K562 (cell line): Measurements from ENCODE around the gene ZSCAN25. TPM values are rescaled to one million over a fixed set of nuclear protein-coding genes. Genes with fewer than 3 reads are reported as not detected.
"Not testable (repeated sequence)": the region's sequence is repeated elsewhere in the genome, so short reads cannot be mapped to it uniquely, and the experiment has no call there.

Source experiments
- ATAC-seq: fragments of 200-7000 bp; cut with Tn5 transposase; 3 replicates; pipeline ENCODE4 v1.9.1; 2020; ENCODE audit warnings: moderate library complexity
- BruUV-seq: library from RNA; stranded (reverse); fragments of 400-500 nt; replicated peaks from 2 replicates; lab custom pipeline; 2021; lab: Mats Ljungman, UMichigan
- CTCF ChIA-PET: fragments of 300-600 bp; formaldehyde crosslinking; extraction: SDS; loops from one replicate; lab custom pipeline; 2021; ENCODE audit warnings: low intra/inter-chr PET ratio; lab: Yijun Ruan, JAX
- POLR2A ChIA-PET: fragments of 300-600, 350-650 bp; sonication (Branson Sonifier 250); formaldehyde crosslinking; extraction: SDS; loops from one replicate; lab custom pipeline; 2021; ENCODE audit warnings: antibody characterized with exemption, inconsistent platforms; lab: Yijun Ruan, JAX
- DNase-seq, 4 experiments: peaks; one replicate each; pipeline versions ENCODE4 v3.0.0 to v3.0.0-alpha.2; 2011 to 2018; ENCODE audit warnings: low spot score in 3 of 4, mixed read lengths in 3 of 4; ENCODE audit errors: extremely low read depth in 1 of 4
- FAIRE-seq: peaks from 2 replicates; lab custom pipeline; 2011; peaks lifted over from hg19 to GRCh38; lab: Jason Lieb, UNC
- H2AFZ ChIP-seq: 2 replicates; pipeline ENCODE4 v1.6.0; 2011; ENCODE audit warnings: low read depth, low read length, control low read depth, inconsistent platforms
- H3K27ac ChIP-seq: fragments of 200-600 bp; 3 replicates; pipeline ENCODE4 v1.8.0; 2011; ENCODE audit warnings: low read depth, mild to moderate bottlenecking, control low read depth, inconsistent platforms, low read length, moderate library complexity, mixed read lengths; ENCODE audit errors: extremely low read depth
- H3K27me3 ChIP-seq, 2 experiments: fragments of 300-600 bp in 1 of 2; 2 replicates in 1 of 2; 3 replicates in 1 of 2; pipeline versions ENCODE4 v1.6.0 to v1.8.0; 2011; ENCODE audit warnings: inconsistent platforms in 2 of 2, low read length in 2 of 2, mild to moderate bottlenecking in 1 of 2, mixed read lengths in 1 of 2, moderate library complexity in 1 of 2; ENCODE audit not compliant: control insufficient read depth in 2 of 2, insufficient read depth in 2 of 2
- H3K36me3 ChIP-seq: fragments of 300-600 bp; 3 replicates; pipeline ENCODE4 v1.8.0; 2011; ENCODE audit warnings: mild to moderate bottlenecking, low read length, inconsistent platforms; ENCODE audit not compliant: control insufficient read depth, insufficient read depth
- H3K4me1 ChIP-seq, 2 experiments: fragments of 200-600 bp in 1 of 2; replicated peaks in 1 of 2; 2 replicates in 1 of 2; 3 replicates in 1 of 2; pipeline versions ENCODE4 v1.5.1 to v1.8.0; 2011; ENCODE audit warnings: inconsistent platforms in 2 of 2, low read length in 2 of 2, mild to moderate bottlenecking in 1 of 2, mixed read lengths in 1 of 2, moderate library complexity in 1 of 2; ENCODE audit not compliant: control insufficient read depth in 2 of 2, insufficient read depth in 2 of 2
- H3K4me2 ChIP-seq: 2 replicates; pipeline ENCODE4 v1.6.1; 2011; ENCODE audit warnings: low read length, control low read depth, inconsistent platforms, mixed read lengths; ENCODE audit not compliant: insufficient read depth
- H3K4me3 ChIP-seq: fragments of 200-600 bp; sonication (generic), shearing (Covaris generic); 2 replicates; pipeline ENCODE4 v1.5.1; 2016; ENCODE audit warnings: control low read depth, inconsistent platforms
- H3K79me2 ChIP-seq: fragments of 200-600 bp; 3 replicates; pipeline ENCODE4 v1.8.0; 2011; ENCODE audit warnings: low read length, inconsistent platforms; ENCODE audit not compliant: control insufficient read depth, insufficient read depth
- H3K9ac ChIP-seq, 2 experiments: 2 replicates each; pipeline versions ENCODE4 v1.6.0 to v1.6.1; 2011; ENCODE audit warnings: low read depth in 2 of 2, low read length in 2 of 2, control low read depth in 1 of 2, inconsistent platforms in 1 of 2, mild to moderate bottlenecking in 1 of 2, mixed read lengths in 1 of 2; ENCODE audit not compliant: insufficient read depth in 1 of 2
- H3K9me1 ChIP-seq: one replicate; pipeline ENCODE4 v1.6.0; 2011; ENCODE audit warnings: inconsistent platforms, mild to moderate bottlenecking, low read length, moderate library complexity; ENCODE audit not compliant: control insufficient read depth, insufficient read depth
- H3K9me3 ChIP-seq: replicated peaks from 2 replicates; pipeline ENCODE4 v1.5.1; 2011; ENCODE audit warnings: low read depth, low read length, inconsistent platforms; ENCODE audit not compliant: control insufficient read depth, insufficient read depth
- H4K20me1 ChIP-seq: replicated peaks from 2 replicates; pipeline ENCODE4 v1.6.1; 2011; ENCODE audit warnings: low read length, inconsistent platforms, mixed read lengths; ENCODE audit not compliant: control insufficient read depth, insufficient read depth
- ARNT ChIP-seq, 2 experiments: fragments of 450-650 bp; IDR thresholded peaks; 2 replicates each; pipeline ENCODE4 v1.6.1; 2016; ENCODE audit warnings: mild to moderate bottlenecking in 1 of 2
- BMI1 ChIP-seq: fragments of 150-350 bp; IDR thresholded peaks from 2 replicates; pipeline ENCODE4 v1.6.1; 2014; ENCODE audit warnings: low read length
- CHCHD3 ChIP-seq: fragments of 250-450 bp; sonication (Bioruptor Pico); IDR thresholded peaks from 2 replicates; pipeline ENCODE4 v2.1.2; 2022; ENCODE audit warnings: mild to moderate bottlenecking
- CHD1 ChIP-seq: fragments of 200-600 bp; sonication (generic); IDR thresholded peaks from one replicate; pipeline ENCODE4 v1.6.1; 2012; ENCODE audit warnings: mild to moderate bottlenecking, moderate library complexity, low read length, inconsistent platforms
- ELF4 ChIP-seq: fragments of 450-650 bp; formaldehyde crosslinking; IDR thresholded peaks from 2 replicates; pipeline ENCODE4 v1.4.0; 2022; ENCODE audit warnings: missing genetic modification characterization
- EWSR1 ChIP-seq: fragments of 450-650 bp; IDR thresholded peaks from 2 replicates; pipeline ENCODE4 v1.6.1; 2018; ENCODE audit warnings: borderline replicate concordance, mild to moderate bottlenecking, low read depth, moderate library complexity; ENCODE audit not compliant: partially characterized antibody
- HIVEP1 ChIP-seq: fragments of 250-450 bp; sonication (Bioruptor Pico); IDR thresholded peaks from 2 replicates; pipeline ENCODE4 v1.4.0; 2020; ENCODE audit warnings: mild to moderate bottlenecking
- HOXB6 ChIP-seq: fragments of 250-450 bp; sonication (Bioruptor Pico); IDR thresholded peaks from 2 replicates; pipeline ENCODE4 v1.5.1; 2022; ENCODE audit warnings: mild to moderate bottlenecking, borderline replicate concordance
- KLF10 ChIP-seq: fragments of 250-450 bp; sonication (Bioruptor Pico); IDR thresholded peaks from 2 replicates; pipeline ENCODE4 v1.6.1; 2021; ENCODE audit warnings: matching md5 sums
- MTF1 ChIP-seq: fragments of 250-450 bp; sonication (Bioruptor Pico); IDR thresholded peaks from 2 replicates; pipeline ENCODE4 v1.9.0; 2021; ENCODE audit warnings: moderate library complexity, mild to moderate bottlenecking, inconsistent platforms, borderline replicate concordance
- PPARD ChIP-seq: fragments of 250-450 bp; sonication (Bioruptor Pico); IDR thresholded peaks from 2 replicates; pipeline ENCODE4 v1.8.0; 2022; ENCODE audit warnings: inconsistent platforms, mild to moderate bottlenecking, moderate library complexity
- PYGO2 ChIP-seq: fragments of 450-650 bp; IDR thresholded peaks from 2 replicates; pipeline ENCODE4 v1.6.1; 2016; ENCODE audit warnings: mild to moderate bottlenecking, missing genetic modification characterization, moderate library complexity, missing compliant biosample characterization
- SIN3A ChIP-seq, 2 experiments: fragments of 150-350 bp in 1 of 2; IDR thresholded peaks; 2 replicates each; pipeline ENCODE4 v1.6.1; 2011 to 2016; ENCODE audit warnings: borderline replicate concordance in 2 of 2, low read depth in 2 of 2, low read length in 2 of 2, mild to moderate bottlenecking in 2 of 2, moderate library complexity in 2 of 2; ENCODE audit not compliant: control insufficient read depth in 1 of 2
- TAF7 ChIP-seq: fragments of 450-650 bp; IDR thresholded peaks from 2 replicates; pipeline ENCODE4 v1.6.1; 2016; ENCODE audit warnings: missing genetic modification characterization, missing compliant biosample characterization
- ZC3H11A ChIP-seq: IDR thresholded peaks from 2 replicates; pipeline ENCODE4 v1.6.1; 2012; ENCODE audit warnings: low read depth, low read length, improper control_type of control experiment
- ZNF124 ChIP-seq: sonication (generic); formaldehyde crosslinking; IDR thresholded peaks from 2 replicates; pipeline ENCODE4 v1.8.1; 2022; ENCODE audit warnings: missing genetic modification reagents
- ZNF232 ChIP-seq: sonication (generic); formaldehyde crosslinking; IDR thresholded peaks from 2 replicates; pipeline ENCODE4 v1.8.0; 2022; ENCODE audit warnings: mild to moderate bottlenecking, missing genetic modification reagents
- ZNF445 ChIP-seq: fragments of 250-450 bp; sonication (Bioruptor Pico); IDR thresholded peaks from 2 replicates; pipeline ENCODE4 v1.4.0; 2020; ENCODE audit warnings: low read depth, mild to moderate bottlenecking, moderate library complexity
- WGBS: fragments of 100-300 bp; shearing (Covaris generic); methylation state at CpG from one replicate; pipeline ENCODE4 v1.1.6; 2016; ENCODE audit warnings: low coverage, mixed read lengths; ENCODE audit not compliant: insufficient coverage; ENCODE audit errors: missing lambda C conversion rate; 5-methylcytosine and 5-hydroxymethylcytosine counted together
- in situ Hi-C: fragments of 300-500 bp; cut with MboI; formaldehyde crosslinking; loops from 4 replicates; pipeline ENCODE4 v1.15.0; 2018; ENCODE audit warnings: inconsistent platforms, mixed read lengths
- intact Hi-C: fragments of 100-400 bp; cut with micrococcal nuclease; formaldehyde crosslinking; loops from 2 replicates; pipeline ENCODE4 v1.14.2; 2022
- polyA plus RNA-seq, 8 experiments: library from polyadenylated mRNA; depleted of rRNA in 4 of 8; stranded (reverse) in 5 of 8; unstranded in 3 of 8; fragments of >200 nt; fragmentation: Nextera tagmentation in 2 of 8; fragmentation: Illumina TruSeq in 1 of 8; extraction: Ambion mirVana in 2 of 8; extraction: Trizol in 1 of 8; gene quantifications; 2 replicates each; pipeline versions ENCODE4 v1.2.1 to v1.2.3, GENCODE V29; 2011 to 2014; ENCODE audit warnings: inconsistent platforms in 1 of 8, missing spikeins in 1 of 8
- total RNA-seq, 7 experiments: library from RNA; depleted of rRNA in 6 of 7; stranded (reverse); fragments of >200 nt in 6 of 7; fragmentation: Illumina TruSeq in 2 of 7; extraction: Trizol in 2 of 7; gene quantifications; 2 replicates each; pipeline versions ENCODE4 v1.2.1 to v1.2.3, GENCODE V29; 2011 to 2021; ENCODE audit warnings: low replicate concordance in 1 of 7
- TF ChIP-seq, protein P1 (sequence below): fragments of 250-450 bp; sonication (Bioruptor Pico); IDR thresholded peaks from 2 replicates; pipeline ENCODE4 v1.8.0; 2021; ENCODE audit warnings: moderate library complexity, mild to moderate bottlenecking, inconsistent platforms

Gene ZSCAN25
- total and polyA plus RNA-seq, 9 of the 15 experiments (the other 6 are each of a cell fraction or from before 2014, with no cell fraction given), result 0.94 to 18.4 (median 12.8) TPM

DNA sequence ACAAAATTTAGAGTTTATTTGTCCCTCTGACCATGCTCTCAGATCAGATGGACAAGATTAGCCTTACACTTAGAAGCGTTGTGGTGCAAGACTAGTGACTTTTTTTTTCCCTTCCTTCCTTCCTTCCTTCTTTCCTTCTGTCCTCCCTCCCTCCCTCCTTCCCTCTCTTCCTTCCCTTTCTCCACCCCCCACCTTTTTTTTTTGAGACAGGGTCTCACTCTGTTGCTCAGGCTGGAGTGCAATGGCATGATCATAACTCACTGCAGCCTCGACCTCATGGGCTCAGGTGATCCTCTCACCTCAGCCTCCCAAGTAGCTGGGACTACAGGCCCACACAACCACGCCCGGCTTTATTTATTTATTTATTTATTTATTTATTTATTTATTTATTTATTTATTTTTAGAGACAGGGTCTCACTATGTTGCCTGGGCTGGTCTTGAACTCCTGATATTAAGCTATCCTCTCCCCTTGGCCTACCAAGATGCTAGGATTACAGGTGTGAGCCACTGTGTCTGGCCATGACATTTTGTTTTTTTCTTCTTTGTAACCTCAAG, 35.9 kb upstream of the ZSCAN25 start:
- H3K27ac ChIP-seq, DNase-seq, H3K9me1 ChIP-seq, H3K36me3 ChIP-seq, BruUV-seq, intact Hi-C loops, ATAC-seq, H3K4me3 ChIP-seq, H4K20me1 ChIP-seq, H3K9ac ChIP-seq, in situ Hi-C loops, H3K9me3 ChIP-seq, CTCF ChIA-PET, H2AFZ ChIP-seq, FAIRE-seq, H3K4me2 ChIP-seq, H3K79me2 ChIP-seq: not testable (repeated sequence)
- POLR2A ChIA-PET, result interaction anchor here (1.1 to 1.7 kb wide), 2 partner anchors 9 to 14 kb away, joined by 3 to 6 read pairs; no protein-coding TSS in a partner anchor
- peak; percentile 45; the same call in 1 of the 2 replicates for TF ChIP-seq ZC3H11A
- WGBS, result 23% methylated on average over 4 of the region's 4 CpGs
- peaks cover 0 to 17% of the 10 kb centered on the region in 2 experiments; a peak in 2 of 5 replicates for H3K4me1 ChIP-seq
- H3K27me3 ChIP-seq, result peaks cover 15 to 17% of the 10 kb centered on the region in 2 experiments; a peak in 3 of 5 replicates

DNA sequence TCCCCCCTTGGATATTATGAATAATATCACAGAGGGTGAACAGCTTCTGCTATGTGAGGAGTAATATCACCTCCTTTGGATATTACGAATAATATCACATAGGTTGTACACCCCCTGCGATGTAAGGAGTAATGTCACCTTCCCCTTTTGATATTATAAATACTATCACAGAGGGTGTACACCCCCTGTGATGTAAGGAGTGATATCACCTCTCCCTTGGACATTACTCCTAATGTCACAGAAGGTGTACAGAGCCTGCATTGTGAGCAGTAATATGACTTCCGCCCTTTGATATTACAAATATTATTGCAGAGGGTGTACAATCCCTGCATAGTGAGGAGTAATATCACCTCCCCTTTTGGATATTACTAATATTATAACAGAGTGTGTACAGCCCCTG, 27.9 kb upstream of the ZSCAN25 start:
- CTCF ChIA-PET, result no interaction called here
- TF ChIP-seq CHD1, result no peak
- TF ChIP-seq HOXB6 (CRISPR knock-in tag), result no peak
- TF ChIP-seq CHCHD3 (CRISPR knock-in tag), result no peak
- no peak for TF ChIP-seq ZNF124 (CRISPR knock-in tag)
- no peak for TF ChIP-seq PPARD
- TF ChIP-seq HIVEP1, result no peak
- no peak for TF ChIP-seq TAF7
- no peak for TF ChIP-seq PYGO2 (tag)
- TF ChIP-seq SIN3A (IDR thresholded peaks at IDR 0.05; ENCODE audit: borderline replicate concordance in 2 of 2, control insufficient read depth in 1 of 2, low read depth in 2 of 2, low read length in 2 of 2), result no peak
- no peak for TF ChIP-seq ZNF232 (CRISPR knock-in tag)
- TF ChIP-seq ARNT (IDR thresholded peaks at IDR 0.05), result no peak
- TF ChIP-seq KLF10 (CRISPR knock-in tag), result no peak
- no peak for TF ChIP-seq BMI1
- no peak for TF ChIP-seq ZNF445 (CRISPR knock-in tag)
- no peak for TF ChIP-seq MTF1 (CRISPR knock-in tag)
- no peak for TF ChIP-seq EWSR1
- TF ChIP-seq, protein P1, sequence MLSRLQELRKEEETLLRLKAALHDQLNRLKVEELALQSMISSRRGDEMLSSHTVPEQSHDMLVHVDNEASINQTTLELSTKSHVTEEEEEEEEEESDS (CRISPR knock-in tag), result no peak
- no peak for TF ChIP-seq ELF4 (CRISPR knock-in tag)

More for the DNA sequence above, 27.9 kb upstream of the ZSCAN25 start:
- no peak overlapping the region for H3K4me3 ChIP-seq
- H3K9ac ChIP-seq, result no peak overlapping the region
- H3K27ac ChIP-seq, result no peak overlapping the region
- POLR2A ChIA-PET, result no interaction called here
- FAIRE-seq (no peak), DNase-seq (no peak), ATAC-seq (no peak)
- no peak overlapping the region for H2AFZ ChIP-seq
- intact Hi-C loops, result no loop called here
- H3K4me2 ChIP-seq, result no peak overlapping the region
- peaks cover 12% of the 10 kb centered on the region in 2 experiments; a peak in 2 of 5 replicates for H3K27me3 ChIP-seq
- no peaks in the 10 kb centered on the region for H3K9me1 ChIP-seq
- no peaks in the 10 kb centered on the region for H3K79me2 ChIP-seq
- no TSS peak for BruUV-seq
- H4K20me1 ChIP-seq, result no peaks in the 10 kb centered on the region
- in situ Hi-C loops, result no loop called here
- no peaks in the 10 kb centered on the region for H3K9me3 ChIP-seq
- WGBS, result 14% methylated on average over 3 of the region's 3 CpGs
- H3K36me3 ChIP-seq, result no peaks in the 10 kb centered on the region
- H3K4me1 ChIP-seq, result no peaks in the 10 kb centered on the region
